GM19438 (cell line): ENCODE results near the gene SPATA22.
"Not testable (repeated sequence)": the region's sequence is repeated elsewhere in the genome, so short reads cannot be mapped to it uniquely, and the experiment has no call there.

Experiments
- ATAC-seq: cut with Tn5 transposase; IDR thresholded peaks from one replicate; pipeline ENCODE4 v1.9.1; 2021; ENCODE audit warnings: low read depth; ENCODE audit not compliant: unreplicated experiment

The SPATA22 gene

DNA sequence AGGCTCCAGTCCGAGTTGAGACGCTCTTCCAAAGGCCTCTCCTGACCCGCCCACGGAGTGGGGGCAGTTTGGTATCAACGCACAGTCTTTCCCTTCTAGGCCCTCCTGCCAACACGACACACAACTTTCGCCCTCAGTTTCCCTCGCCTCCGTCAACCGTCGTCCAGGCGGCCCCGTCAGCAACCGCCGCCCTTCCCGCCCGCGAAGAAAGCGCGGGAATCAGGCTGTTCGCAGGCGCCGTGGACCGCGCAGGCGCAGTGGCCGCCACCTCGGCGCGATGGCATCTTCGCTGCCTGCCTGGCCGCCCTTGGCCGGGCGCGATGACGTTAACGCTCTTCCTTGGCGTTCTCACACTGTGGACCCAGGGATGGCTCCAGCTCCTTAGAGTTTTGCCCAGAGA, at the start of gene SPATA22:
Gene SPATA22, minus strand, starts transcription at position 221 of the 400 bp plus-strand sequence. CDS start 2,494 bp downstream, outside the sequence.
- no peak for ATAC-seq

DNA sequence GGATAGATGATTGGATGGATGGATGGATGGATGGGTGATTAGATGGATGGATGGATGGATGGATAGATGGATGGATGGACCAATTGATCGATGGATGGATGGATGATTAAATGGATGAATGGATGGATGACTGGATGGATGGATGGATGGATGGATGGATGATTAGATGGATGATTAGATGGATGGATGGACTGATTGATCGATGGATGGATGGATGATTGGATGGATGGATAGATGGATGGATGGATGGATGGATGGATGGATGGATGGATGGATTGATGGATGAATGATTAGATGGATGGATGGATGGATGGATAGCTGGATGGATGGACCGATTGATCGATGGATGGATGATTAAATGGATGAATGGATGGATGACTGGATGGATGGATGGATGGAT, 47.9 kb upstream of the SPATA22 start:
- not testable (repeated sequence) for ATAC-seq

DNA sequence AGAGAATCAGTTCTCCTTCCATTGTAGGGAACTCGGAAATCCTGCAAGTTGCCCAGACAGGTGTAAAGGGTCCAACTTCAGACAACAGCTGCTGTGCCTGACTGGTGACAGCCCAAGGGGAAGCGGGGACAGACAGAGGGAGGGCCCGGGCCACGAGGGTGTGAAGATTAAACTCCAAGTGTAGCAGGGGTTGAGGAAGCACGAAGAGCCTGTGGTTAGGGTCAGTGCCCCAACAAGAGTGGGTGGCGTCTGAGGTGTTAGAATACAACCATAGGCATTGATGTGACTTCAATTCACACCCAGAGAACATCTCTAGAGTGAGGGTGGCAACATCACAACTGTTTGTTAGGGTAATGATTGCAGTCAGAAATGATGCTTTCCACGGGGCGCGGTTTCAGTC, 43.3 kb upstream of the SPATA22 start:
- no peak for ATAC-seq

- ATAC-seq = not testable (repeated sequence)
Observed at GRCh38 chr17:3514167-3514566, 42.5 kb upstream of the SPATA22 start.

- ATAC-seq = no peak
Observed at GRCh38 chr17:3513305-3514035, 41.9 kb upstream of the SPATA22 start.

DNA sequence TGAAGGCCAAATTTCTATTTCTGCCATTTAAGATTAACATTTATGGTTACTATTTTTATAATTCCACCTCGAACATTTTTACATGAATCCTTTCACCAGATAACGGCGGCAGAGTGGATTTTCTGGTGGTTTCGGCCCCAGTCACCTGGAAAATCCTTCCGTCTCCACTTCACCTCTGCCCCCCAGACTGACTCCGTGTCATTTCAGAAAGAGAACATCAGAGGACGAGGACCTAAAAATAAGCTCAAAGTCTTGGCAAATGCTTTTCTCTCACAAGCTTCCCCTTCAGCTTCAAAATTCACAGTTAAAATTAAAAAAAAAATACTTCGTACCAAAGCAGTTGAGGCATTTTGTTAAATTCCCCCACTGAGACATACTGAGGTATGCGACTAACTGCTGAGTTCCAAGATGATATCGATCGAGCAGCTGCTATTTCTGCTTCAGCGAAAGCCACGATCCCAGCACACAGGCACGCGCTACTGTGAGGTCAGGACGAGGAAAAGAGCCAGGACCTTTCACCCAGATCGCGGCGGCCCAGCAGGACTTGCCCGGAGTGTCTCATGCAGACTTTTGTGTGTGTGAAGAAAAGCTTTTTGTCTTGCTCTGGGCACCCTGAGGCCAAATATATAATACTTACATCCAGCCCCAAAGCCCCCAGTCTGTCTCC, 41.0 kb upstream of the SPATA22 start:
- ATAC-seq = no peak

DNA sequence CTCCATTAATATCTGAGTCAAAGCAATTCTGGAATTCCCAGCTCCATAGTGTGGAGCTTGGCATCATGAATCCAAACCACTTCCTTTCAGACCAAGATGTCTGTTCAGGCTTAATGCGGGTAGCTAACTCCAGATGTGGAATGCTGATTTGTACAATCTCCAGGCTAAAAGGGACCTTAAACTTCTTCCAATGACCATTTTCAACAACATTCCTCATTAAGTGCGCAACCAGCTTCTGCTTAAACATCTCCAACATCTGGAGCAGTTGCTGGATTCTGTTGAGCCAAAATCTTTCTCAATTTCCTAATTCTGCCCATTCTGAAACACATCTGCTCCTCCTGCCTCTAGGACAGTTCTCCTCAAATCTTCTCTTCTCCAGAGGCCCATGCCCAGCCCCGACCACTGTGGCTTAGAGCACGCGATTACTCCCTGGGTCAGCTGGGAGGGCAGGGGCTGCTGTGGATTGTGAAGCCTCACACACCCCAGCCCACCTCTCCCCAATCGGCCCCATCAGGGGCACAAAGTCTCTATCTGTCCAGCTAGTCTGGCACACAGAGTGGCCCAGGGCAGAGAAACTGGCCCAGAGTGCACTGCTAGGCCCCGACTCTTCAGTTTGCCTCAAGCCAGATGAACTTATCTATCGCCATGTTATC, 40.4 kb upstream of the SPATA22 start:
- no peak for ATAC-seq

DNA sequence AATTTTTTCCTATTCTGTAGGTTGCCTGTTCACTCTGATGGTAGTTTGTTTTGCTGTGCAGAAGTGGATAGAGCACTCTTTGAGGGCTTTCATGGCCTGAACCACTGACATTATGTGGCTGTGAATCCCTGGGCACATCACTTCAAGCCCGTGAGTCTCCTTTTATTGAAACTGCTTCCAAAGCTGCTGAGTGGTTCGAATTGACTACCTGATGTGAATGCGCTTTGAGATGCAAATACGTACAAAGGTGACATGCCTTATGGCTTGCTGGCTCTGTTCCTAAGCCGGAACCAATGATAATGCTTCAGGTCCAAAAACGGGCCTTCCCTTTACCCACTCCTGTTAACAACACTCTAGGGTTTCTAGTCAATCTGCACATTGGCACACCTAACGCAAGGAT, 38.5 kb upstream of the SPATA22 start:
- no peak for ATAC-seq

DNA sequence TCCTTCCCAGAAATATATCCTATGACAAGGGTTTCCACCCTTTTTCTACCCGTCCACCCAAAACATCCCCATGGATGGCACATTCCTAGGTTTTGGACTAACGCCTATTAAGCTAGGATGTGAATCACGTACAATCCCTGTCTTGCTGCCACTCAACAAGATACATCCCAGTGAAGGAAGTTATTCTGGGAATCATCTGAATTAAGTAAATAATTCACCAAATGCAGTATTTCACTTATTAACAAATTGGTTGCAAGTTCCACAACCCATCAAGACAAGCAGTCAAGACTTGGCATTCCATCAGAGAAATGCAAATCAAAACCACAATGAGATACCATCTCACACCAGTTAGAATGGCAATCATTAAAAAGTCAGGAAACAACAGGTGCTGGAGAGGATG, 36.2 kb upstream of the SPATA22 start:
- no peak for ATAC-seq

DNA sequence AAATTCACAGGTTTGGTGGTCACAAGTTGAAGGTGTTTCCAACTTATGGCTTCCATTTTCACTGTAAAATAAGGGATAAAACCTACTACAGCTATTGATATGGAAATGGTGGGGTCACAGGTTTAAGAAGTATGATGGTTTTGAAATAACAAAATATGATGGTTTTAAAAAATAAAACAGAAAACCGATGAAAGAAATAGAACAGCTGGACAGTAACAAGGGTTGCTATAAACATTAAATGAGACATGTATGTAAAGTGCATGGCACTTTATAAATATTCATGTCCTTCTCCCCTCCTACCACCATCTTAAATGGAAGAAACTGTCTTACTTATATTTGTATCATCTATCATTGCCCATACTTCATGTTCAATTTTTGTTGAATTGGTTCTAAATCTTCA, 35.5 kb upstream of the SPATA22 start:
- ATAC-seq = no peak

DNA sequence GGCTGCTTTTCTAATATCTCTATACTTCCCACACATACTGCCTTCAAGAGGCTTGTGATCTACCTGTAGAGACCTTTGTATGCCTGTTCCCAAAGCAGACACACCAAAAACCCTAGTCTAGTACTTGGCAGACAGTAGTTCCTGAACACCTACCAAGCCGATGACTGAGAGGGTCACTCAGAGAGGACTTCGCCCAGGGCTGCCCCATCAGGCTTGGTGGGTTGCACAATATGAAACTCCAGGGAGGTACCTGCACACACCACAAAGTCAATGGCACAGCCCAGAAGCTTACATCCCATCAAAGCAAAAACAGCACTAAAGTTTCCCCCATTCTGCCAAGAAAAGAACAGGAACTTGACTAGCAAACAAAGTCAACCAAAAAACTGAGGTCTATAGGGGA, 34.4 kb upstream of the SPATA22 start:
- no peak for ATAC-seq

DNA sequence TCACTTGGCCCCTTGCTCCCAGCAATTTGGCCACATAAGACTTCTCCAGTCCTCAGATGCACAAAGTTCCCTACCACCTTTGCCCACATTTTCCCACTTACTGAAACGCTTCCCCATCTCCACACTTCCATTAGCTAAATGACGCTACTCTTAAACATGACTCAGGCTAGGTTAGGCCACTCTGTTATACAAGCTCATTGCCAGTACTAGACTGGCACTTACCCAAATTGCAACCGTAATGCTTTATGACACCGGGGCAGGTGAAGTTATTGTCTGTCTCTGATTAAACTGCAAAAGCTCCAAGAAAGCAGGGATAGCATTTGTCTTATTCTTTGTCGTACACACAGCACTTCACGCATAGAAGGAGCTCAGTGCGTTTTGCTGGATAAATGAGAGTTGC, 33.4 kb upstream of the SPATA22 start:
- ATAC-seq = no peak

- ATAC-seq = no peak
Observed at GRCh38 chr17:3503285-3503684, 31.7 kb upstream of the SPATA22 start.

GRCh38 chr17:3502466-3502865, 30.8 kb upstream of the SPATA22 start:
- ATAC-seq = no peak

GRCh38 chr17:3501344-3501743, 29.7 kb upstream of the SPATA22 start:
- no peak for ATAC-seq

- ATAC-seq = no peak
Observed at GRCh38 chr17:3497101-3497500, 25.5 kb upstream of the SPATA22 start.

- ATAC-seq = no peak
Observed at GRCh38 chr17:3485481-3486068, 14.0 kb upstream of the SPATA22 start.

DNA sequence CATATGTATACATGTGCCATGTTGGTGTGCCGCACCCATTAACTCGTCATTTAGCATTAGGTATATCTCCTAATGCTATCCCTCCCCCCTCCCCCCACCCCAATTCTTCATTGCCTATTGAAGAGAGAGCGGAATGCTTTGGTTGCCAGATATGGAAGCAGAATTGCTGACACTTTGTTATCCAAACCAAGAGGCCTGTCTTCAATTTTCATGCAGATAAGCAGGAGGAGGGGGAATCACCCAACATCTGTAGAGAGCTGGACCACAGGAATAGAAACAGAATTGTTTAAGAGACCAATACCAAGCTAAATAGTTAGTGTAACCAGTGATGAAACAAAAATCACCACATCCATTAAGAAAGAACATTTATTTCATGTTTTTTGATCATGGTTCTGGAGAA, 11.2 kb upstream of the SPATA22 start:
- no peak for ATAC-seq

- ATAC-seq = no peak
Observed at GRCh38 chr17:3479988-3480387, 8.4 kb upstream of the SPATA22 start.

- ATAC-seq = no peak
Observed at GRCh38 chr17:3475812-3476610, 4.4 kb upstream of the SPATA22 start, which contains the start of gene ASPA. ASPA (plus strand) TSS chr17:3475997; CDS start chr17:3476160, 163 bp downstream.
